ENCODE results near the gene ZNF236. TPM values are rescaled to one million over a fixed set of nuclear protein-coding genes. Genes with fewer than 3 reads are reported as not detected.

The ZNF236 gene
- total and polyA plus RNA-seq, 2 of the 13 experiments (the other 11 are each of a cell fraction or from before 2014, with no cell fraction given): 3.0 to 7.2 TPM

- Histone ChIP-seq H3K27ac (ENCODE audit: extremely low read length, insufficient read depth, low read length) (no peak overlapping the region), H4K20me1 (ENCODE audit: insufficient read depth, low read length) (no peaks in the 10 kb centered on the region), H3K9ac (ENCODE audit: insufficient read depth, low read depth, low read length) (no peak overlapping the region), H3K4me3 (replicated peaks in 1 of 3; ENCODE audit: insufficient read depth in 1 of 3, low read depth in 2 of 3, low read length in 3 of 3) (no peak overlapping the region), H3K36me3 (replicated peaks in 1 of 2; ENCODE audit: control insufficient read depth in 1 of 2, insufficient read depth in 2 of 2, low read length in 2 of 2) (peaks cover 0 to 8% of the 10 kb centered on the region in 2 experiments; a peak in 3 of 5 replicates), H3K9me3 (ENCODE audit: low read length) (no peaks in the 10 kb centered on the region), H3K79me2 (ENCODE audit: insufficient read depth, low read length) (no peaks in the 10 kb centered on the region), H3K27me3 (ENCODE audit: control insufficient read depth in 1 of 2, insufficient read depth in 2 of 2, low read length in 2 of 2) (no peaks in the 10 kb centered on the region), H3K4me2 (ENCODE audit: low read depth, low read length) (no peak overlapping the region), H3K4me1 (ENCODE audit: insufficient read depth, low read length) (no peaks in the 10 kb centered on the region), H2AFZ (ENCODE audit: low read length) (no peak overlapping the region)
- TF ChIP-seq SIN3A (IDR thresholded peaks at IDR 0.05; ENCODE audit: borderline replicate concordance, low read depth, low read length): no peak
- TF ChIP-seq ZNF337 (CRISPR knock-in tag; IDR thresholded peaks at IDR 0.05; ENCODE audit: borderline replicate concordance, low read depth): no peak
- no peak for TF ChIP-seq PTBP1 (IDR thresholded peaks at IDR 0.05; ENCODE audit: low read depth, low read length, poor library complexity, severe bottlenecking)
- no peak for TF ChIP-seq ZMYM4 (CRISPR knock-in tag; IDR thresholded peaks at IDR 0.05)
- TF ChIP-seq HDAC1 (CRISPR knock-in tag; IDR thresholded peaks at IDR 0.05): no peak
- no peak for TF ChIP-seq HNRNPL (IDR thresholded peaks at IDR 0.05; ENCODE audit: low read depth, low read length)
- DNase-seq (ENCODE audit: low spot score) (no peak), FAIRE-seq (no peak), ATAC-seq (no peak)
- intact Hi-C loops (cut with micrococcal nuclease; ENCODE audit: unreplicated experiment): no loop called here
- in situ Hi-C loops (cut with HindIII; ENCODE audit: extremely low pct_ligation_motif_present, low pct_unique_long_range_greater_than_20kb): no loop called here
- 88% methylated on average over 6 of the region's 6 CpGs for WGBS (ENCODE audit: low lambda C conversion rate)
- ChIA-PET POLR2A (no interaction called here), CTCF (ENCODE audit: low intra/inter-chr PET ratio, low total read pairs) (no interaction called here)
- BruUV-seq (replicated peaks): no TSS peak
Observed at GRCh38 chr18:76972241-76972640, 149.9 kb downstream of the ZNF236 start.

- DNase-seq (ENCODE audit: low spot score) (no peak), FAIRE-seq (no peak), ATAC-seq (no peak)
- H3K4me2 ChIP-seq (ENCODE audit: low read depth, low read length): no peak overlapping the region
- H3K27me3 ChIP-seq (ENCODE audit: control insufficient read depth in 1 of 2, insufficient read depth in 2 of 2, low read length in 2 of 2): no peaks in the 10 kb centered on the region
- peak in 1 of 2 experiments; percentile 41; a peak in 2 of 4 replicates for TF ChIP-seq MAFK (conservative IDR thresholded peaks at IDR 0.05 in 1 of 2, IDR thresholded peaks at IDR 0.05 in 1 of 2; ENCODE audit: low read length in 2 of 2)
- TF ChIP-seq MXD1 (CRISPR knock-in tag; IDR thresholded peaks at IDR 0.05): no peak
- no peak for TF ChIP-seq MED8 (CRISPR knock-in tag; IDR thresholded peaks at IDR 0.05; ENCODE audit: insufficient replicate concordance)
- TF ChIP-seq PHB2 (IDR thresholded peaks at IDR 0.05; ENCODE audit: partially characterized antibody): no peak
- 0 out of 2 replicates have a peak, but pooled peaks have one; percentile 15 for TF ChIP-seq MAFF (IDR thresholded peaks at IDR 0.05; ENCODE audit: low read depth, low read length)
- no peak for TF ChIP-seq ZNF160 (CRISPR knock-in tag; IDR thresholded peaks at IDR 0.05)
- TF ChIP-seq ZNF660 (CRISPR knock-in tag; IDR thresholded peaks at IDR 0.05; ENCODE audit: borderline replicate concordance, low read depth): no peak
- no peak for TF ChIP-seq ZNF773 (CRISPR knock-in tag; IDR thresholded peaks at IDR 0.05; ENCODE audit: borderline replicate concordance)
- no peaks in the 10 kb centered on the region for H3K9me3 ChIP-seq (ENCODE audit: low read length)
- H3K4me3 ChIP-seq (replicated peaks in 1 of 3; ENCODE audit: insufficient read depth in 1 of 3, low read depth in 2 of 3, low read length in 3 of 3): no peak overlapping the region
- peaks cover 0 to 8% of the 10 kb centered on the region in 2 experiments; a peak in 3 of 5 replicates for H3K36me3 ChIP-seq (replicated peaks in 1 of 2; ENCODE audit: control insufficient read depth in 1 of 2, insufficient read depth in 2 of 2, low read length in 2 of 2)
- H3K79me2 ChIP-seq (ENCODE audit: insufficient read depth, low read length): no peaks in the 10 kb centered on the region
- H4K20me1 ChIP-seq (ENCODE audit: insufficient read depth, low read length): no peaks in the 10 kb centered on the region
- 90% methylated on average over 13 of the region's 13 CpGs for WGBS (ENCODE audit: low lambda C conversion rate)
- H3K27ac ChIP-seq (ENCODE audit: extremely low read length, insufficient read depth, low read length): no peak overlapping the region
- intact Hi-C loops (cut with micrococcal nuclease; ENCODE audit: unreplicated experiment) (no loop called here), in situ Hi-C loops (cut with HindIII; ENCODE audit: extremely low pct_ligation_motif_present, low pct_unique_long_range_greater_than_20kb) (no loop called here)
- no TSS peak for BruUV-seq (replicated peaks)
- no peaks in the 10 kb centered on the region for H3K4me1 ChIP-seq (ENCODE audit: insufficient read depth, low read length)
- ChIA-PET CTCF (ENCODE audit: low intra/inter-chr PET ratio, low total read pairs) (no interaction called here), POLR2A (no interaction called here)
- no peak overlapping the region for H3K9ac ChIP-seq (ENCODE audit: insufficient read depth, low read depth, low read length)
- no peak overlapping the region for H2AFZ ChIP-seq (ENCODE audit: low read length)
Observed at GRCh38 chr18:76972846-76973519, 150.6 kb downstream of the ZNF236 start.
